HG03139 (cell line): ENCODE measurements around the gene RFFL.
"Not testable (repeated sequence)": the region's sequence is repeated elsewhere in the genome, so short reads cannot be mapped to it uniquely, and the experiment has no call there.

Experiments
- ATAC-seq: cut with Tn5 transposase; IDR thresholded peaks from one replicate; pipeline ENCODE4 v1.9.1; 2021; ENCODE audit not compliant: unreplicated experiment

Gene RFFL

GRCh38 chr17:35048685-35049379 lies 14.7 kb downstream of the RFFL start:
- ATAC-seq = no peak

- ATAC-seq = no peak
These were observed 16.7 kb downstream of the RFFL start for GRCh38 chr17:35046740-35047283.

- ATAC-seq = no peak
These were observed 17.3 kb downstream of the RFFL start for GRCh38 chr17:35046245-35046644.

DNA sequence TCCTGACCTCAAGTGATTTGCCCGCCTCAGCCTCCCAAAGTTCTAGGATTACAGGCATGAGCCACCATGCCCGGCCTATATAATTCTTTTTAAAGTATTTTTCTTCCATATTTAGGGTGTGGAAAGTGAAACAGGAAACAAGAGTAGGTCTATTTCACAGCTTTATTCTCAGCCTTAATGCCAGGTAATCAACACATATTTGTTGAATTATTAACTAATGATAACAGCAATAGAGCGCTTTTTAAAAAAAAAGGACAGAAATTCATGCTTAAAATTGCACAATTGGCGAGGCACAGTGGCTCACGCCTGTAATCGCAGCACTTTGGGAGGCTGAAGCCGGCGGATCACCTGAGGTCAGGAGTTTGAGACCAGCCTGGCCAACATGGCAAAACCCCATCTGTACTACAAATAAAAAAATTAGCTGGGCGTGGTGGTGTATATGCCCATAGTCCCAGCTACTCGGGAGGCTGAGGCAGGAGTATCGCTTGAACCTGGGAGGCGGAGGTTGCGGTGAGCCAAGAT lies 18.0 kb downstream of the RFFL start:
- not testable (repeated sequence) for ATAC-seq

- ATAC-seq = no peak
These were observed 19.3 kb downstream of the RFFL start for GRCh38 chr17:35044181-35044580.

- ATAC-seq = no peak
These were observed 22.1 kb downstream of the RFFL start for GRCh38 chr17:35041390-35041789.

GRCh38 chr17:35038453-35038852 lies 25.1 kb downstream of the RFFL start:
- ATAC-seq = no peak

DNA sequence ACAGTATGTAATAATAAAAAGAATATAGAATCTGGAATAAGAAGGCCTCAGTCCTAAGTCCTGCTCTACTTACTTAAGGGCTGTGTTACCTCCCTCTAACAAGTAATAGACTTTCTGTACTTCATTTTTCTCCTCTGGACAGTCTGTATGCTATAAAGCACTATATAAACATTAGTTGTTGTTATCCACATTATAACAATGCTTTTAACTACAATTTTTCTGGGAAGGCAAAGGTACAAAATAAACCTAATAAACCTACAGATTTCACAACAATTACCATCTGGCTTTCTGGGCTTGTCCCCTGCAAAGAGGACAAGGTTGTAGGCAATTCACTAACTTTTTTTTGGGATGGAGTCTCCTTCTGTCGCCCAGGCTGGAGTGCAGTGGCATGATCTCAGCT lies 32.7 kb downstream of the RFFL start:
- no peak for ATAC-seq

DNA sequence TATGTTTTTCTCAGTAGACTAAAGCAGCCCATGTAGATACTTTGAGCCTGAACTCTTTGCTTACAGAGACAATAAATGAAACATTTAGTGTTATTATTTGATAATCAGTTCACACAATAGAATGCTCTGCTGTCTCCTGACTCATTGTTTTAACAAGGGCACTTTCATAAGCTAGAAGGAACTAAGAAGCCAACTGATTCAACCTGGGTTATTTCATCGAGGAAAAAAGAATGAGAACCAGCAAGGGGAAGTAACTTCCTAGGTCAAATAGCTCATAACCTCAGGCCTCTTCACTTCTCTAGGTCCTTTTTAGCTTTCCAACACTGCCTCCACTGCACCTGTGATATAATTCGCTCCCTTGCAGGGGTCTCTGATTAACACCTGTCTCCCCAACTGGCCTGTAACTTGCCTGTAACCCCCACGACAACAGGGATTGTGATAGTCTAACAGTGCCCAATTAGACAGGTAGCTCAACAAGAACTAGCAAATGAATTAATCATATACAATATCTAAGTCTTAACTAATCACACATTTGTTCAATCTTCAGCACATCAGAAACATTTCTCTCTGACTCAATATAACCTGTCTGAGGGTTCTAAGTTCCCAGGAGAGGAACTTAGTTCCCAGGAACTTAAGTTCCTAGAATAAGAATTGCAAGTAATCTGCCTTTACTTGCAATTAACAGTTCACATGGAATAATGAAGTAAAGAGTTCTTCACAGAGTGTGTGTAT lies 34.8 kb downstream of the RFFL start:
- no peak for ATAC-seq

DNA sequence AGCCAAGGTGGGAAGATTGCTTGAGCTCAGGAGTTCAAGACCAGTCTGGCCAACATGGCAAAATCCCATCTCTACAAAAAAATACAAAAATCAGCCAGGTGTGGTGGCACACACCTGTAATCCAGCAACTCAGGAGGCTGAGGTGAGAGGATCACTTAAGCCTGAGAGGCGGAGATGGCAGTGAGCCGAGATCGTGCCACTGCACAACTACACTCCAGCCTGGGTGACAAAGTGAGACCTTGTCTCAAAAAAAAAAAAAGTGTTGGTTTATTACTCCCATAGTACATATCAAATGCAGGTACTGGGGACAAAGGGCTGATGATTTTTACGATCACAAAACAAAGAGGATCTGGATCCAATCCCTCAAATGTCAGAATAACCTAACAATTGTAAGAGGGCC lies 35.4 kb downstream of the RFFL start:
- not testable (repeated sequence) for ATAC-seq

GRCh38 chr17:35025541-35025940 lies 38.0 kb downstream of the RFFL start:
- no peak for ATAC-seq

DNA sequence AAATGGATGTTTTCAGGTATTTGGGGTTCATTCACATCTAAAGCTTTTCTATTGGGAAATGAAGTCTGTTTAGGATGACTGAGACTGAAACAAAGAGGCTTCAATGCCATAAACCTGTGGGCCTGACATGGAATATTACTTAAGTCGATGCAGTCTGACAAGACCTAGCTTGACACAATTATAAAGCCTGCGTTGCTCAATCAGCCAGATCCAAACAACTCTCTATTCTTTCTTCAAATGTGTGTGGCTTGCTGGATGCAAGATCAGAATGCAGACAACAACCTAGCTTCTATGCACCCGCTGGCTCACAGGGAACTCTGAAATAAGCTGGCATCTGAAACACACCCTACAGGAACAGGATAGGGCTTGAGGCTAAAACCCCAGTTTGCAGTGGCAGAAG lies 40.0 kb downstream of the RFFL start:
- ATAC-seq = no peak

GRCh38 chr17:35022536-35023063 lies 40.9 kb downstream of the RFFL start:
- no peak for ATAC-seq

- ATAC-seq = no peak
These were observed 41.8 kb downstream of the RFFL start for GRCh38 chr17:35021520-35022380.

- no peak for ATAC-seq
These were observed 43.9 kb downstream of the RFFL start for GRCh38 chr17:35019386-35020179.

DNA sequence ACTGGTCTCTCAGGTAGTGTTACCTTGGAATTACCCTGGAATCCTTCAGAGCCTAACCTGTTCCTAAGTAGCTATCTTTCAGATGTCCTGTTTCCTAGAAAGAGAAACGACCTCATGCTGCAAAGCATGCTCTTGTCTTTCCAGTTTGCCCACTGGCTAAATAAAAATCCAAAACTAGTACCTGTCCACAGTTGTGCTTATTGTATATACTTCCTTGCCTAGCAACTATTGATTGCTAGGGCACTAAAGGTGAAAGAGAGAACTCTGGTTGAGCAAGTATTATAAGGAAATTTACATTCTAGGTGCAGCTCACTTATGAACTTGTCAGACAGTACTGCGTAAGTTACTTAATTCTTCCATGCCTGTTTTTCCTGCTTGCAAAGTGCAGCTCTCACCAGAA lies 44.7 kb downstream of the RFFL start:
- ATAC-seq = no peak

DNA sequence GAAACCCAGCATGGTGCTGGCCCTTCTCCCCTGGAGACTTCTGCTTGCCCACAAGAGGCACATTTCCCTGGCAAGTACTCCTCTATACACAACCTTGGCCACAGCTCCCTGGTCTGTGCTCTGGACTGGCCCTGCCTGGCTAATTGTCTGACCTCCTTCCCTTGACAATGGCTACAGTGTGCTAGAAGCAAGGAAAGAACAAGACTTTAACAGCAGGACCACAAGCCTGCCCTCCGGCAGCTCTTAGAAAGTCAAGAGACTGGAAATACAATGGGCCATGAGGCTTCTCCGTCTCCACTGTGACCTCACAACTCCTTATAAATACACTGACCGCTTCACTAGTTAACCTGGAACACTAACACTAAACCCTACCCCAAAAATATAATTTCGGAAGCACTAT lies 46.5 kb downstream of the RFFL start:
- no peak for ATAC-seq

DNA sequence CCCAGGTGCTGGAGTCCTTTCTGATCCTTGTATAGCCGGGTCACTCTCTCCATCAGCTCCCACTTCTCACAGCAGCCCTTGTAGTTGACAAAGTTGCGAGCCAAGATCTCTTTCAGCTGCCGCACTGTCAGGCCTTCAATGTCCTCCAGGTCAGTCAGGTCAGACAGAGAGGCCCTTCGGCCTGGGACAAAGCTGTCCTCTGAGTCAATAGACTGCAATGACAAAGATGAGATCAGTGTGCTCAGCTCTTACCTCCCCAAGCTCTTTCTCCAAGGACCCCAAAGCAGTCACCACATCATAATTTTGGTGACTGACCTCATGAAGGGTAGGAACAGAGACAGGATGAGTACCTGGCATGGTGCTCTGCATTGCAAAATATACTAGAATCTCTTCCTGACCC lies 47.1 kb downstream of the RFFL start:
- no peak for ATAC-seq

GRCh38 chr17:35011671-35012216 lies 51.8 kb downstream of the RFFL start:
- no peak for ATAC-seq

DNA sequence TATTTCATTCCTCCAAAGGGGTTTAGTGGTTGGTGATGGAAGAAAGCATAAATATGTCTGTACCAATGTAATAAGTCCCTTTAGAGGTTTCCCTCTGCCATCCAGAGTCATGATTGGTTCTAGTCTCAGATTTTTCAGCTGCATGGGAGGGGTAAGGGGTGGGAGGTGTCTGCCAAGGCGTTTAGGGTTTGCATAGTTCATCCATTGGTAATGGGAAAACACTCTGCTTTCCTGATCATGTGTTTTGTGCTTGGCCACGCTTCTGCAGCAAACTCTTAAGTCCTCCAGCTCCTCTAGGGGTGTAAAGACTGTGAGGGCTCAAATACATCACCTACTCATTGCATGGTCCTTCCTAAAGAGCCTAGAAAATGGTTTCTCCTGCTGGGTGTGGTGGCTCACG lies 53.4 kb downstream of the RFFL start:
- no peak for ATAC-seq
